ENCODE measurements around the gene PKIB.

GRCh38 chr6:122578961-122579360, 31.2 kb upstream of the PKIB start:
- TF ChIP-seq CTCF (IDR thresholded peaks at IDR 0.05) (no peak), POLR2A (IDR thresholded peaks at IDR 0.05) (no peak)

All from testis (tissue), 2 donors.